Keratinocyte (primary cell): ENCODE data around the gene ZNF688.

ENCODE experiments used
- EZH2 ChIP-seq: IDR thresholded peaks from one replicate; pipeline ENCODE4 v1.6.1; 2012; ENCODE audit warnings: inconsistent platforms, mild to moderate bottlenecking, low read length, moderate library complexity
- TF ChIP-seq, protein P1 (sequence below), 3 experiments: IDR thresholded peaks in 1 of 3; conservative IDR thresholded peaks in 1 of 3; optimal IDR thresholded peaks in 1 of 3; 2 replicates in 2 of 3; 3 replicates in 1 of 3; pipeline versions ENCODE3 to v1.5.1; 2011; ENCODE audit warnings: low read length in 3 of 3, mild to moderate bottlenecking in 3 of 3, moderate library complexity in 2 of 3, control low read depth in 1 of 3, inconsistent platforms in 1 of 3; ENCODE audit not compliant: insufficient read depth in 2 of 3; ENCODE audit errors: extremely low read depth in 1 of 3

DNA sequence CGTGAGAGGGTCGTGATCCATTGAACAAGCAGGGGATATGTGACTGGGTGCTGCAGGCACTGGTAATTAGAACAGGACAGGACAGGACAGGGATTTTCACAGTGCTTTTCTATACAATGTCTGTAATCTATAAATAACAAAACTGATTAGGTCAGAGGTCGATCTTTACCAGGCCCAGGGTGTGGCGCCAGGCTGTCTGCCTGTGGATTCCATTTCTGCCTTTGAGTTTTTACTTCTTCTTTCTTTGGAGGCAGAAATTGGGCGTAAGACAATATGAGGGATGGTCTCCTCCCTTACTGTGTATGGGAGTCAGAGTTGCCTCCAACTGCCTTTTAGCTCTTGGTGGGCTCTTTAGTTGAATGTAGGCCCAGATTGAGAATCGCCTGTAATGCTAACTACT is 11.8 kb downstream of the ZNF688 start:
- TF ChIP-seq, protein P1, sequence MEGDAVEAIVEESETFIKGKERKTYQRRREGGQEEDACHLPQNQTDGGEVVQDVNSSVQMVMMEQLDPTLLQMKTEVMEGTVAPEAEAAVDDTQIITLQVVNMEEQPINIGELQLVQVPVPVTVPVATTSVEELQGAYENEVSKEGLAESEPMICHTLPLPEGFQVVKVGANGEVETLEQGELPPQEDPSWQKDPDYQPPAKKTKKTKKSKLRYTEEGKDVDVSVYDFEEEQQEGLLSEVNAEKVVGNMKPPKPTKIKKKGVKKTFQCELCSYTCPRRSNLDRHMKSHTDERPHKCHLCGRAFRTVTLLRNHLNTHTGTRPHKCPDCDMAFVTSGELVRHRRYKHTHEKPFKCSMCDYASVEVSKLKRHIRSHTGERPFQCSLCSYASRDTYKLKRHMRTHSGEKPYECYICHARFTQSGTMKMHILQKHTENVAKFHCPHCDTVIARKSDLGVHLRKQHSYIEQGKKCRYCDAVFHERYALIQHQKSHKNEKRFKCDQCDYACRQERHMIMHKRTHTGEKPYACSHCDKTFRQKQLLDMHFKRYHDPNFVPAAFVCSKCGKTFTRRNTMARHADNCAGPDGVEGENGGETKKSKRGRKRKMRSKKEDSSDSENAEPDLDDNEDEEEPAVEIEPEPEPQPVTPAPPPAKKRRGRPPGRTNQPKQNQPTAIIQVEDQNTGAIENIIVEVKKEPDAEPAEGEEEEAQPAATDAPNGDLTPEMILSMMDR (optimal IDR thresholded peaks at IDR 0.05 in 1 of 3, IDR thresholded peaks at IDR 0.05 in 1 of 3, conservative IDR thresholded peaks at IDR 0.05 in 1 of 3; ENCODE audit: extremely low read depth in 1 of 3, insufficient read depth in 2 of 3, low read length in 3 of 3): no peak
- TF ChIP-seq EZH2: no peak
